DOHH2 (cell line): Measurements from ENCODE around the gene SIPA1L3.

Source experiments
- H3F3A ChIP-seq: fragments of 200-600 bp; sonication (generic), shearing (Covaris generic); 2 replicates; pipeline ENCODE4 v1.6.0; 2016; ENCODE audit warnings: antibody characterized with exemption, mild to moderate bottlenecking; ENCODE audit not compliant: control insufficient read depth, insufficient read depth
- H3K27ac ChIP-seq: fragments of 200-600 bp; sonication (generic); 2 replicates; pipeline ENCODE4 v1.5.1; 2014; ENCODE audit warnings: low read depth, mild to moderate bottlenecking, low read length, moderate library complexity
- H3K27me3 ChIP-seq: fragments of 200-600 bp; sonication (generic); 2 replicates; pipeline ENCODE4 v1.6.1; 2014; ENCODE audit warnings: mild to moderate bottlenecking, low read length, mixed read lengths; ENCODE audit not compliant: control insufficient read depth
- H3K36me3 ChIP-seq: fragments of 200-600 bp; sonication (generic); 2 replicates; pipeline ENCODE4 v1.6.1; 2014; ENCODE audit warnings: mild to moderate bottlenecking, low read length, moderate library complexity, mixed read lengths; ENCODE audit not compliant: control insufficient read depth
- H3K4me1 ChIP-seq: fragments of 200-600 bp; sonication (generic); 2 replicates; pipeline ENCODE4 v1.6.1; 2014; ENCODE audit warnings: mild to moderate bottlenecking, low read length, mixed read lengths; ENCODE audit not compliant: control insufficient read depth
- H3K4me2 ChIP-seq: fragments of 200-600 bp; sonication (generic); 2 replicates; pipeline ENCODE4 v1.6.0; 2014; ENCODE audit warnings: mild to moderate bottlenecking, low read length, moderate library complexity
- H3K4me3 ChIP-seq: fragments of 200-600 bp; sonication (generic); 2 replicates; pipeline ENCODE4 v1.5.1; 2014; ENCODE audit warnings: mild to moderate bottlenecking, low read length, mixed read lengths
- H3K79me2 ChIP-seq: fragments of 200-600 bp; sonication (generic); 2 replicates; pipeline ENCODE4 v1.6.1; 2014; ENCODE audit warnings: mild to moderate bottlenecking, low read length, mixed read lengths; ENCODE audit not compliant: control insufficient read depth
- H3K9me2 ChIP-seq: fragments of 200-600 bp; sonication (generic); replicated peaks from 2 replicates; pipeline ENCODE4 v1.6.1; 2014; ENCODE audit warnings: mild to moderate bottlenecking, low read length, mixed read lengths; ENCODE audit not compliant: control insufficient read depth
- H3K9me3 ChIP-seq: fragments of 200-600 bp; sonication (generic); 2 replicates; pipeline ENCODE4 v1.6.1; 2014; ENCODE audit warnings: antibody characterized with exemption, low read length, mixed read lengths; ENCODE audit not compliant: control insufficient read depth, insufficient read depth
- H4K20me1 ChIP-seq: fragments of 200-600 bp; sonication (generic); 2 replicates; pipeline ENCODE4 v1.6.0; 2014; ENCODE audit warnings: low read depth, mild to moderate bottlenecking, antibody characterized with exemption, low read length, moderate library complexity; ENCODE audit not compliant: control insufficient read depth, insufficient read depth
- CTCF ChIP-seq: fragments of 200-600 bp; sonication (generic); IDR thresholded peaks from one replicate; pipeline ENCODE4 v1.5.1; 2014; ENCODE audit warnings: antibody characterized with exemption, mild to moderate bottlenecking, low read depth, low read length; ENCODE audit not compliant: poor library complexity, severe bottlenecking
- EZH2phosphoT487 ChIP-seq: fragments of 200-600 bp; sonication (generic); IDR thresholded peaks from 2 replicates; pipeline ENCODE4 v1.6.1; 2017; ENCODE audit warnings: borderline replicate concordance, mild to moderate bottlenecking, antibody characterized with exemption, low read length, moderate library complexity, mixed read lengths

The SIPA1L3 gene

GRCh38 chr19:37867831-37868230 lies 39.2 kb upstream of the SIPA1L3 start:
- H3K27ac ChIP-seq: no peak overlapping the region
- no peaks in the 10 kb centered on the region for H3K27me3 ChIP-seq
- H3K79me2 ChIP-seq: no peaks in the 10 kb centered on the region
- H4K20me1 ChIP-seq: no peaks in the 10 kb centered on the region
- H3K4me3 ChIP-seq: no peak overlapping the region
- no peaks in the 10 kb centered on the region for H3K9me3 ChIP-seq
- no peaks in the 10 kb centered on the region for H3K36me3 ChIP-seq
- no peaks in the 10 kb centered on the region for H3K9me2 ChIP-seq
- TF ChIP-seq EZH2phosphoT487 (no peak), CTCF (no peak)
- no peaks in the 10 kb centered on the region for H3K4me1 ChIP-seq
- no peak overlapping the region for H3K4me2 ChIP-seq
- no peaks in the 10 kb centered on the region for H3F3A ChIP-seq

GRCh38 chr19:37869766-37870340 lies 37.2 kb upstream of the SIPA1L3 start:
- H3K9me3 ChIP-seq: no peaks in the 10 kb centered on the region
- no peaks in the 10 kb centered on the region for H4K20me1 ChIP-seq
- no peak for TF ChIP-seq EZH2phosphoT487
- H3K4me3 ChIP-seq: no peak overlapping the region
- no peak overlapping the region for H3K27ac ChIP-seq
- H3K4me2 ChIP-seq: no peak overlapping the region
- H3K79me2 ChIP-seq: no peaks in the 10 kb centered on the region
- H3F3A ChIP-seq: no peaks in the 10 kb centered on the region
- H3K27me3 ChIP-seq: no peaks in the 10 kb centered on the region
- no peaks in the 10 kb centered on the region for H3K4me1 ChIP-seq
- H3K36me3 ChIP-seq: no peaks in the 10 kb centered on the region
- no peaks in the 10 kb centered on the region for H3K9me2 ChIP-seq

GRCh38 chr19:37872383-37872782 lies 34.6 kb upstream of the SIPA1L3 start:
- Histone ChIP-seq H3K36me3 (no peaks in the 10 kb centered on the region), H3K4me2 (no peak overlapping the region), H3K27me3 (no peaks in the 10 kb centered on the region), H4K20me1 (no peaks in the 10 kb centered on the region), H3K9me3 (no peaks in the 10 kb centered on the region), H3K9me2 (no peaks in the 10 kb centered on the region), H3K79me2 (no peaks in the 10 kb centered on the region), H3K4me1 (no peaks in the 10 kb centered on the region), H3K27ac (no peak overlapping the region), H3F3A (no peaks in the 10 kb centered on the region), H3K4me3 (no peak overlapping the region)
- TF ChIP-seq EZH2phosphoT487 (no peak), CTCF (no peak)

- Histone ChIP-seq H3K4me3 (no peak overlapping the region), H3K36me3 (no peaks in the 10 kb centered on the region), H3K79me2 (no peaks in the 10 kb centered on the region), H3K4me2 (no peak overlapping the region), H3K9me2 (no peaks in the 10 kb centered on the region), H4K20me1 (no peaks in the 10 kb centered on the region), H3F3A (no peaks in the 10 kb centered on the region), H3K4me1 (no peaks in the 10 kb centered on the region), H3K27ac (no peak overlapping the region), H3K27me3 (no peaks in the 10 kb centered on the region), H3K9me3 (no peaks in the 10 kb centered on the region)
- TF ChIP-seq EZH2phosphoT487 (no peak), CTCF (no peak)
Observed at GRCh38 chr19:37874784-37875183, 32.2 kb upstream of the SIPA1L3 start.
